CD4-positive, alpha-beta memory T cell (primary cell): ENCODE data around the gene ABCG2. TPM values are rescaled to one million over a fixed set of nuclear protein-coding genes. Genes with fewer than 3 reads are reported as not detected.

ENCODE experiments used
- CTCF ChIA-PET: fragments of 350-600 bp; sonication (Branson Sonifier 250); formaldehyde crosslinking; loops from one replicate; lab custom pipeline; 2021; ENCODE audit warnings: inconsistent platforms; ENCODE audit not compliant: partially characterized antibody; lab: Charles Lee
- POLR2A ChIA-PET: fragments of 350-600 bp; sonication (Branson Sonifier 250); formaldehyde crosslinking; loops from one replicate; lab custom pipeline; 2021; ENCODE audit not compliant: partially characterized antibody; lab: Charles Lee
- DNase-seq, 5 donors: peaks; one replicate each; pipeline versions ENCODE4 v3.0.0 to v3.0.0-alpha.2; 2020 to 2022; ENCODE audit warnings: mixed read lengths in 1 of 5
- H3K27ac ChIP-seq: one replicate; pipeline ENCODE4 v1.7.0; 2013; ENCODE audit warnings: low read depth, low read length
- H3K27me3 ChIP-seq: 2 replicates; pipeline ENCODE4 v1.7.0; 2013; ENCODE audit warnings: mild to moderate bottlenecking, low read length, moderate library complexity; ENCODE audit not compliant: insufficient read depth
- H3K36me3 ChIP-seq: 2 replicates; pipeline ENCODE4 v1.7.0; 2013; ENCODE audit warnings: mild to moderate bottlenecking, low read length, moderate library complexity; ENCODE audit not compliant: insufficient read depth
- H3K4me1 ChIP-seq: 2 replicates; pipeline ENCODE4 v1.7.0; 2013; ENCODE audit warnings: mild to moderate bottlenecking, low read length, moderate library complexity; ENCODE audit not compliant: insufficient read depth
- H3K4me3 ChIP-seq, 2 donors: one replicate each; pipeline ENCODE4 v1.7.0; 2013; ENCODE audit warnings: low read length in 2 of 2, mild to moderate bottlenecking in 1 of 2
- H3K9me3 ChIP-seq, 2 donors: one replicate each; pipeline ENCODE4 v1.7.0; 2013; ENCODE audit warnings: low read length in 2 of 2, control low read depth in 1 of 2; ENCODE audit not compliant: control insufficient read depth in 1 of 2
- H3K27ac Mint-ChIP-seq, 7 donors: one replicate each; pipeline ENCODE4 v1.8.0; 2020 to 2021; ENCODE audit warnings: mixed read lengths in 7 of 7, mild to moderate bottlenecking in 6 of 7, inconsistent platforms in 3 of 7, moderate library complexity in 3 of 7
- H3K27me3 Mint-ChIP-seq, 2 donors: one replicate each; pipeline ENCODE4 v1.8.0; 2020 to 2021; ENCODE audit warnings: mixed read lengths in 2 of 2
- H3K36me3 Mint-ChIP-seq, 2 donors: one replicate each; pipeline ENCODE4 v1.8.0; 2020 to 2021; ENCODE audit warnings: mixed read lengths in 2 of 2, inconsistent platforms in 1 of 2, mild to moderate bottlenecking in 1 of 2
- H3K4me1 Mint-ChIP-seq, 4 donors: one replicate each; pipeline ENCODE4 v1.8.0; 2020 to 2021; ENCODE audit warnings: mixed read lengths in 4 of 4, mild to moderate bottlenecking in 1 of 4
- H3K4me3 Mint-ChIP-seq, 8 donors: one replicate each; pipeline ENCODE4 v1.8.0; 2020 to 2021; ENCODE audit warnings: mixed read lengths in 8 of 8, mild to moderate bottlenecking in 7 of 8, moderate library complexity in 6 of 8, inconsistent platforms in 3 of 8
- H3K9me3 Mint-ChIP-seq, 8 donors: one replicate each; pipeline ENCODE4 v1.8.0; 2020 to 2021; ENCODE audit warnings: mixed read lengths in 8 of 8, mild to moderate bottlenecking in 5 of 8, inconsistent platforms in 3 of 8, moderate library complexity in 1 of 8
- intact Hi-C: fragments of 100-400 bp; cut with micrococcal nuclease; formaldehyde crosslinking; loops from one replicate; pipeline ENCODE4 v1.15.1; 2023
- polyA plus RNA-seq, 2 donors: library from polyadenylated mRNA; unstranded; fragments of 300-500 nt; fragmentation: Illumina TruSeq; gene quantifications; one replicate each; pipeline ENCODE4 v1.2.3, GENCODE V29; 2021
- total RNA-seq, 2 experiments: library from RNA; stranded (reverse); gene quantifications; one replicate each; pipeline ENCODE4 v1.2.3, GENCODE V29; 2021

ABCG2 gene
- total and polyA plus RNA-seq, 4 experiments from 2014 or later, result 0.44 to 1.4 (median 0.71) TPM

DNA sequence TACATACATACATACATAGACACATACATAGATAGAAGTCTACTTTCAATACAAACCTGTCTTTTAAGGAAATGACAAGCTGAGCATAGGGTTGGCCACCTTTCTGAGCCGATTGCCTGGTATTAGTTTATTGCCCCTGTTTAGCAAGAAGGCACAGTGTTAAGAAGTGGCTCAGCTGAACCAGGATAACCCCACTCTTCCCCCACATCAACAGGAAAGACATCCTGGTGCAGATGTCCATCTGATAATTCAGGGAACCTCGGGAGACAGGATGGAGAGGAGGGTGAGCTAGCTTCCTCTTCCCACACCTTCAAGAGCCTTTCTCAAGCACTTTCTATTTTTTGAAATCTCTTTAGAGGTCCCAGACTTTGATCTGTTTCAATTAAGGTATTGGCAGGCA lies 98.7 kb downstream of the ABCG2 start:
- CTCF ChIA-PET, result no interaction called here
- Histone ChIP-seq H3K9me3 (no peaks in the 10 kb centered on the region), H3K27me3 (no peaks in the 10 kb centered on the region), H3K4me1 (no peaks in the 10 kb centered on the region), H3K4me3 (no peak overlapping the region), H3K27ac (no peak overlapping the region), H3K36me3 (no peaks in the 10 kb centered on the region)
- POLR2A ChIA-PET, result no interaction called here
- no peaks in the 10 kb centered on the region for H3K9me3 Mint-ChIP-seq
- H3K27me3 Mint-ChIP-seq, result no peaks in the 10 kb centered on the region
- no peak for DNase-seq
- H3K4me1 Mint-ChIP-seq, result no peaks in the 10 kb centered on the region
- H3K36me3 Mint-ChIP-seq, result peaks cover 6 to 41% of the 10 kb centered on the region in 2 donors
- peak overlapping the region in 1 of 7 donors; percentile 15 for H3K27ac Mint-ChIP-seq
- intact Hi-C loops, result no loop called here
- H3K4me3 Mint-ChIP-seq, result no peak overlapping the region

DNA sequence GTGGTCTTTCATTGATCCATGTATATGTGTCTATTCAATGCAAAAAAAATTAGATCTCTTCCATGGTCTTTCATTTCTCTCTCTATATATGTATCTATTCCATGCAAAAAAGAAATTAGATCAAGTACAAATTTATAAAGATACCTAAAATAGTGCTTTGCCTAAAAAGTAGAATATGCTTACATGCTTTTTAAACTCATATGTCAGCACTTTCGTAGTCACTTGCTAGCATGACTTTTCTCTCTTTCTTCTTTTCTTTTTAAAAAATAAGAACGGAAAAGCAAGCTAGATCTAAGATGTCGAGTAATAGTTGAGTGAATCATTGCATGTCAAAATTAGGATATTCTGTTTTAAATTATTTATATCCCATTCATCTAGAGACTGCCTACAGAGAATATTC lies 100.1 kb downstream of the ABCG2 start:
- Mint-ChIP-seq H3K36me3 (peaks cover 5 to 33% of the 10 kb centered on the region in 2 donors), H3K9me3 (no peaks in the 10 kb centered on the region), H3K27me3 (no peaks in the 10 kb centered on the region), H3K27ac (no peak overlapping the region), H3K4me1 (no peaks in the 10 kb centered on the region), H3K4me3 (no peak overlapping the region)
- Histone ChIP-seq H3K4me1 (no peaks in the 10 kb centered on the region), H3K9me3 (no peaks in the 10 kb centered on the region), H3K4me3 (no peak overlapping the region), H3K36me3 (no peaks in the 10 kb centered on the region), H3K27me3 (no peaks in the 10 kb centered on the region), H3K27ac (no peak overlapping the region)
- intact Hi-C loops, result no loop called here
- no peak for DNase-seq
- ChIA-PET CTCF (interaction anchor here (1.2 kb wide), 1 partner anchor 25 kb away, joined by 3 read pairs; no protein-coding TSS in a partner anchor), POLR2A (no interaction called here)

DNA sequence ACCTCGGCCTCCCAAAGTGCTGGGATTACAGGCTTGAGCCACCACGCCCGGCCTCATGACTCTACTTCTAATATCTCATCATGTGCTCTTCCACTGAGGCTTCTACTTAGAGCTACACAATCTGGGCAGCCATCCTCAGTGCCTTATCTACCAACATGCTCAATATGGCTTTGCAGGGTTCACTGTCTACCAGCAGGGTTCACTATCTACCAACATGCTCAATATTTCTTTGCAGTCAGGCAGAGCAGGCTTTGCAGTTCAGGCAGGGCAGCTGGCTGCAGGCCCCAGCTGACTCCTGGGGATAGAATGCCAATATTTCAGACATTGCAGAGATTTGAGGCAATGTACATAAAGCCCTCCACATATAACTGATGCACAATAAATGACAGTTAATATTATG lies 103.5 kb downstream of the ABCG2 start:
- H3K27me3 Mint-ChIP-seq, result no peaks in the 10 kb centered on the region
- H3K9me3 Mint-ChIP-seq, result no peaks in the 10 kb centered on the region
- H3K27ac Mint-ChIP-seq, result no peak overlapping the region
- CTCF ChIA-PET, result no interaction called here
- Histone ChIP-seq H3K27me3 (no peaks in the 10 kb centered on the region), H3K36me3 (no peaks in the 10 kb centered on the region), H3K9me3 (no peaks in the 10 kb centered on the region), H3K4me3 (no peak overlapping the region), H3K27ac (no peak overlapping the region), H3K4me1 (no peaks in the 10 kb centered on the region)
- H3K4me3 Mint-ChIP-seq, result peak overlapping the region in 1 of 8 donors; percentile 48
- POLR2A ChIA-PET, result no interaction called here
- intact Hi-C loops, result no loop called here
- no peaks in the 10 kb centered on the region for H3K4me1 Mint-ChIP-seq
- H3K36me3 Mint-ChIP-seq, result peaks cover 4 to 46% of the 10 kb centered on the region in 2 donors
- DNase-seq, result no peak

DNA sequence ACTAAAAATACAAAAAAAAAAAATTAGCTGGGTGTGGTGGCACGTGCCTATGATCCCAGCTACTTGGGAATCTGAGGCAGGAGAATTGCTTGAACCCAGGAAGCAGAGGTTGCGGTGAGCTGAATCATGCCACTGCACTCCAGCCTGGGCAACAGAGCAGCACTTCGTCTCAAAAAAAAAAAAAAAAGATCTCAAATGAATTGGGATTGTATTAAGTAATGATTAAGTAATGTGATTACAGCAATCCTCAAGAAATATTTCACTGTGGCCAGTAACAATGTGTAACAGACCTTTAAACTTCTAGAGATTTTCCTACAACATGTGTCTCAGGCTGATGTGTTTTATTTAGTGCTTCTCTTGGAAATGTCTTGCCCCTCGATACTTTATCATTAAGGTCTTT lies 104.2 kb downstream of the ABCG2 start:
- CTCF ChIA-PET, result no interaction called here
- Histone ChIP-seq H3K36me3 (no peaks in the 10 kb centered on the region), H3K27me3 (no peaks in the 10 kb centered on the region), H3K9me3 (no peaks in the 10 kb centered on the region), H3K4me3 (no peak overlapping the region), H3K4me1 (no peaks in the 10 kb centered on the region), H3K27ac (no peak overlapping the region)
- peaks cover 4 to 43% of the 10 kb centered on the region in 2 donors for H3K36me3 Mint-ChIP-seq
- no peaks in the 10 kb centered on the region for H3K4me1 Mint-ChIP-seq
- no peak overlapping the region for H3K4me3 Mint-ChIP-seq
- H3K27me3 Mint-ChIP-seq, result no peaks in the 10 kb centered on the region
- intact Hi-C loops, result no loop called here
- POLR2A ChIA-PET, result no interaction called here
- H3K9me3 Mint-ChIP-seq, result no peaks in the 10 kb centered on the region
- H3K27ac Mint-ChIP-seq, result no peak overlapping the region
- no peak for DNase-seq

DNA sequence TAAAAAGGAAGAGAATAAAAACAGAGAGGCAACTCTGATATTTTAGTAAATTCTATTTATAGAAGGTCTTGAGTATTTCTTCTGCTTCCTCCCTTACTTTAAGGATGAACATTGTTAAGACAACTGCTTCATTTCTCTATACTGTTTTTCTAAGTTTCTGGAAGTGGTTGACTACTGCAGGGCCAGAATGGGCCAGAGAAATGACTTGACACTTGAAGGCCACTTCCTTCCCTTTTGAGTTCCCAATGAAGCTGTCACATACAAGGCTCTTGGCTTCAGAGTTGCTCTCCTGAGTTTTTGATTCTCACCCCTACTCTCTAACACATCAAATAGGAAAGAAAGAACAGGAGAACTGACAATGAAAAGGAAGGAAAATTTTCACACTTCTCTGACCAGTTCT lies 113.4 kb downstream of the ABCG2 start:
- Histone ChIP-seq H3K27ac (no peak overlapping the region), H3K27me3 (no peaks in the 10 kb centered on the region), H3K9me3 (no peaks in the 10 kb centered on the region), H3K4me3 (no peak overlapping the region), H3K36me3 (no peaks in the 10 kb centered on the region), H3K4me1 (no peaks in the 10 kb centered on the region)
- Mint-ChIP-seq H3K27me3 (no peaks in the 10 kb centered on the region), H3K36me3 (peaks cover 8 to 40% of the 10 kb centered on the region in 2 donors), H3K4me1 (peaks cover 0 to 8% (median 3%) of the 10 kb centered on the region in 4 donors), H3K9me3 (no peaks in the 10 kb centered on the region), H3K27ac (no peak overlapping the region), H3K4me3 (no peak overlapping the region)
- no peak for DNase-seq
- intact Hi-C loops, result no loop called here
- ChIA-PET POLR2A (no interaction called here), CTCF (no interaction called here)

DNA sequence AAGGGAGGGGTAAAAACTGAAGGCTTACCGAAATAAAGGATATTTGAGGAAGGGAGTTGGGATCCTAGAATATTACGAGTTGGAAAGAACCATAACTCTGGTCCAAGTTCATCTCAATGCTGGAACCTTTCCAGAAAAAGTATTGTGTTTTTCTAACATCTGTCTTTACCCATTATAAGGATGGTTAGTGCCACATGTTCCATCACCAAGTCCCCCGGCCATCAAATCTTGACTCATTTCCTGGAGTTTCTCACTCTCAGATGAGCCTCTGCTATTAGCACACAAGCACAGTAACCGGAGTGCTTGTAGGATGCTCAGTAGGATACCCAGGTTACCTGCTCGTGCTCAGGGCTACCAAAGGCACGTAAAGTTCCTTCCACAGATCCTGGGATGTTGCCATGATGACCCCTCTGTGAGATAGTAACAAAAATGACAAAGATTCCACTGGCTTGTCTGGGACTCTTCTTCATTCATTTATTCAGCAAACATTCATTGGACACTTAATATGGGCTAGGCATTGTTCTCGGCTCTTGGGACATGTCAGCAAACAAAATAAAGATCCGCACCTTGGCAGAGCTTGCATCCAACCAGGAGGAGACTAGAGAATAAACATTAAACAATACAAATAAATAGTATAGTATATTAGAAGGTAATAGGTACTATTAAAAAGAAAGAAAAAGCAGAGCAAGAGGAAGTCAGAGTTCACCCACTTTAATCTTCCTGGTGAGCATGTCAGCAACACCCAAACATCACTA lies 114.7 kb downstream of the ABCG2 start:
- H3K9me3 Mint-ChIP-seq, result no peaks in the 10 kb centered on the region
- no peaks in the 10 kb centered on the region for H3K27me3 Mint-ChIP-seq
- H3K36me3 Mint-ChIP-seq, result peaks cover 12 to 38% of the 10 kb centered on the region in 2 donors
- H3K36me3 ChIP-seq, result no peaks in the 10 kb centered on the region
- H3K27ac Mint-ChIP-seq, result no peak overlapping the region
- ChIA-PET CTCF (interaction anchor here (2.1 kb wide), 1 partner anchor 11 kb away, joined by 7 read pairs; no protein-coding TSS in a partner anchor), POLR2A (no interaction called here)
- no peak overlapping the region for H3K27ac ChIP-seq
- no peaks in the 10 kb centered on the region for H3K9me3 ChIP-seq
- H3K4me3 Mint-ChIP-seq, result no peak overlapping the region
- intact Hi-C loops, result no loop called here
- DNase-seq, result no peak
- no peaks in the 10 kb centered on the region for H3K4me1 ChIP-seq
- no peak overlapping the region for H3K4me3 ChIP-seq
- no peaks in the 10 kb centered on the region for H3K27me3 ChIP-seq
- peaks cover 0 to 8% (median 3%) of the 10 kb centered on the region in 4 donors for H3K4me1 Mint-ChIP-seq

DNA sequence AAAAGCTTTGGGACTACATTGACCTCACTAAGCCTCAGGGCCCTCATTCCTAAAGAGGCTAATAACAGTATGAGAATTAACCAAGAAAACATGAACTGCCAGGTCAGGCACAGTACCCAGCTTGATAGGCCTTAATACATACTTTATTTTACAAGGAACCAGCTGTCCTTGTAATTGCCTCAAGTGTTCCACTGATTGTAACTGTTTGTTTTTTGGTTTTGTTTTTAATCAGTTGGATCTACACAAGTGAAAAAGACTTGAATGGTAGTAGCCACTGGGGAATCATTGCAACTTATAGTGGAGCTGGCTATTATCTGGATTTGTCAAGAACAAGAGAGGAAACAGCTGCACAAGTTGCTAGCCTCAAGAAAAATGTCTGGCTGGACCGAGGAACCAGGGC lies 115.4 kb downstream of the ABCG2 start:
- Mint-ChIP-seq H3K27ac (no peak overlapping the region), H3K27me3 (no peaks in the 10 kb centered on the region), H3K36me3 (peaks cover 14 to 40% of the 10 kb centered on the region in 2 donors), H3K4me3 (no peak overlapping the region), H3K9me3 (no peaks in the 10 kb centered on the region), H3K4me1 (peaks cover 0 to 6% (median 3%) of the 10 kb centered on the region in 4 donors)
- intact Hi-C loops, result no loop called here
- Histone ChIP-seq H3K36me3 (peaks cover 3% of the 10 kb centered on the region), H3K27me3 (no peaks in the 10 kb centered on the region), H3K9me3 (no peaks in the 10 kb centered on the region), H3K4me3 (no peak overlapping the region), H3K4me1 (no peaks in the 10 kb centered on the region), H3K27ac (no peak overlapping the region)
- CTCF ChIA-PET, result interaction anchor here (2.1 kb wide), 1 partner anchor 10 kb away, joined by 7 read pairs; no protein-coding TSS in a partner anchor
- POLR2A ChIA-PET, result no interaction called here
- DNase-seq, result no peak
